HG03025 (cell line): ENCODE data around the gene SLIT1.

Source experiments
- ATAC-seq: cut with Tn5 transposase; IDR thresholded peaks from one replicate; pipeline ENCODE4 v1.9.1; 2021; ENCODE audit warnings: mild to moderate bottlenecking, moderate library complexity; ENCODE audit not compliant: unreplicated experiment, low FRiP score

SLIT1 gene

GRCh38 chr10:97069026-97069425 is 116.7 kb downstream of the SLIT1 start:
- no peak for ATAC-seq

- ATAC-seq = no peak
Measured at GRCh38 chr10:97067716-97068391, 117.9 kb downstream of the SLIT1 start.

GRCh38 chr10:97066877-97067555 is 118.7 kb downstream of the SLIT1 start:
- no peak for ATAC-seq

GRCh38 chr10:97065686-97066660 is 119.8 kb downstream of the SLIT1 start:
- ATAC-seq = no peak

- no peak for ATAC-seq
Measured at GRCh38 chr10:97065128-97065527, 120.6 kb downstream of the SLIT1 start.

GRCh38 chr10:97063983-97064837 is 121.5 kb downstream of the SLIT1 start:
- ATAC-seq = no peak

GRCh38 chr10:97063271-97063982 is 122.3 kb downstream of the SLIT1 start:
- no peak for ATAC-seq

GRCh38 chr10:97062456-97062855 is 123.3 kb downstream of the SLIT1 start:
- ATAC-seq = no peak

GRCh38 chr10:97062046-97062445 is 123.7 kb downstream of the SLIT1 start:
- ATAC-seq = no peak

GRCh38 chr10:97061423-97061822 is 124.3 kb downstream of the SLIT1 start:
- no peak for ATAC-seq

GRCh38 chr10:97060441-97061084 is 125.2 kb downstream of the SLIT1 start:
- ATAC-seq = no peak

GRCh38 chr10:97059872-97060205 is 125.9 kb downstream of the SLIT1 start:
- no peak for ATAC-seq

GRCh38 chr10:97059006-97059871 is 126.5 kb downstream of the SLIT1 start:
- no peak for ATAC-seq

- ATAC-seq = no peak
Measured at GRCh38 chr10:97058521-97058920, 127.2 kb downstream of the SLIT1 start.

GRCh38 chr10:97057491-97058235 is 128.1 kb downstream of the SLIT1 start:
- ATAC-seq = no peak

GRCh38 chr10:97056003-97056630 is 129.6 kb downstream of the SLIT1 start:
- no peak for ATAC-seq

- ATAC-seq = no peak
Measured at GRCh38 chr10:97053276-97053675, 132.5 kb downstream of the SLIT1 start.
